Karpas-422 (cell line): ENCODE measurements around the gene B3GNT2. TPM values are rescaled to one million over a fixed set of nuclear protein-coding genes. Genes with fewer than 3 reads are reported as not detected.

Experiments
- DNase-seq: peaks from one replicate; pipeline ENCODE4 v3.0.0-alpha.2; 2015
- H2AFZ ChIP-seq: fragments of 200-600 bp; sonication (generic); 2 replicates; pipeline ENCODE4 v1.6.1; 2014; ENCODE audit warnings: antibody characterized with exemption, low read length, mixed read lengths
- H3K27ac ChIP-seq: fragments of 200-600 bp; sonication (generic); 2 replicates; pipeline ENCODE4 v1.5.1; 2014; ENCODE audit warnings: mild to moderate bottlenecking, low read length, moderate library complexity
- H3K27me3 ChIP-seq: fragments of 200-600 bp; sonication (generic); 2 replicates; pipeline ENCODE4 v1.6.1; 2014; ENCODE audit warnings: low read length, mixed read lengths
- H3K36me3 ChIP-seq: fragments of 200-600 bp; sonication (generic); 2 replicates; pipeline ENCODE4 v1.6.1; 2014; ENCODE audit warnings: low read length, mixed read lengths; ENCODE audit not compliant: insufficient read depth
- H3K4me1 ChIP-seq: fragments of 200-600 bp; sonication (generic); 2 replicates; pipeline ENCODE4 v1.6.1; 2014; ENCODE audit warnings: mild to moderate bottlenecking, low read length, mixed read lengths
- H3K4me2 ChIP-seq: fragments of 200-600 bp; sonication (generic); 2 replicates; pipeline ENCODE4 v1.6.1; 2014; ENCODE audit warnings: low read length, low read depth, mild to moderate bottlenecking; ENCODE audit not compliant: poor library complexity, severe bottlenecking
- H3K4me3 ChIP-seq: fragments of 200-600 bp; sonication (generic); 2 replicates; pipeline ENCODE4 v1.5.1; 2014; ENCODE audit warnings: mild to moderate bottlenecking, antibody characterized with exemption, low read length, mixed read lengths
- H3K79me2 ChIP-seq: fragments of 200-600 bp; sonication (generic); 2 replicates; pipeline ENCODE4 v1.6.1; 2014; ENCODE audit warnings: mild to moderate bottlenecking, low read length, mixed read lengths
- H3K9ac ChIP-seq: fragments of 200-600 bp; sonication (generic); 2 replicates; pipeline ENCODE4 v1.6.0; 2014; ENCODE audit warnings: low read length
- H3K9me2 ChIP-seq: fragments of 200-600 bp; sonication (generic), shearing (Covaris generic); replicated peaks from 2 replicates; pipeline ENCODE4 v1.6.0; 2014; ENCODE audit warnings: mild to moderate bottlenecking, low read length, moderate library complexity; ENCODE audit not compliant: insufficient read depth
- H3K9me3 ChIP-seq: fragments of 300-700, 200-600 bp; sonication (generic); 2 replicates; pipeline ENCODE4 v1.6.1; 2014; ENCODE audit warnings: low read length, mixed read lengths
- H4K20me1 ChIP-seq: fragments of 200-600 bp; sonication (generic); 2 replicates; pipeline ENCODE4 v1.6.1; 2014; ENCODE audit warnings: mild to moderate bottlenecking, antibody characterized with exemption, low read length, low read depth; ENCODE audit not compliant: insufficient read depth
- total RNA-seq: library from RNA; depleted of rRNA; stranded (reverse); fragments of >200 nt; shearing (Covaris generic); gene quantifications from 2 replicates; pipeline ENCODE4 v1.2.3, GENCODE V29; 2014; ENCODE audit warnings: low replicate concordance

B3GNT2 gene
- total RNA-seq, 1 experiment from 2014 or later: 26.9 TPM

DNA sequence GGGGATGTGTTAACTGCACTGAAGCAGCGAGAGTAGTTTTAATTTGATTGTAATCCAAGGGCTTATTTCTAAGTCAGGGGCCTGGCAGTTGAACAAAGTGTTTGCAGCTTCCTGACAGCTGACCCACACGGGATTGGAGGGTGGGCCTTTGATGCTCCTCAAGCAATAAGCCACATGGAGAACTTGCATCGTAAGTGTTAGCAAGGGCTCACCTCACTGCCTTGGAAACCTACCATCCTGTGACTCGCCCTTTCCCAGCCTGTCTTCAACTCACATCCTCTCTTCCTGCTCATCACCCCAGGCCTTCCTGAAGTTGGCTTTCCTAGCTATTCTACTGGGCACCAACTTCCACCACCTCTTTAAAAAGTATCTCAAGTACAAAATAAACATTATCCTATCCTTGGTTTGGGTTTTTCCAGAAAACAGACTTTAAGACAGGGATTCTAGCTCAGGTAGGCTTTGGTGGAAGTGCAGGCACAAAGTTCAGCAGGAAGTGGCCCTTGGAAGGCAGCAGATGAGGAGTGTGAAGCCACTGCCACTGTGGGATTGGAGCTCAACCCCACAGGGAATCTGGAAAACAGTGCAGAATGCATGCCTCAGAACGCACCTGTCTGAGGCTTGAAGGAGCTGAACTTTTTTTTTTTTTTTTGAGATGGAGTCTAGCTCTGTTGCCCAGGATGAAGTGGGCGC is 31.6 kb downstream of the B3GNT2 start:
- Histone ChIP-seq H3K27me3 (no peaks in the 10 kb centered on the region), H2AFZ (no peak overlapping the region), H3K9ac (no peak overlapping the region), H3K4me3 (no peak overlapping the region), H3K79me2 (peaks cover 8% of the 10 kb centered on the region), H3K4me1 (no peaks in the 10 kb centered on the region), H3K9me3 (no peaks in the 10 kb centered on the region), H3K36me3 (peaks cover 3% of the 10 kb centered on the region; the same call in 1 of the 2 replicates), H3K9me2 (no peaks in the 10 kb centered on the region), H3K4me2 (no peak overlapping the region), H3K27ac (no peak overlapping the region), H4K20me1 (0 out of 2 replicates have a peak, but pooled peaks cover 4% of the 10 kb centered on the region)
- no peak for DNase-seq

DNA sequence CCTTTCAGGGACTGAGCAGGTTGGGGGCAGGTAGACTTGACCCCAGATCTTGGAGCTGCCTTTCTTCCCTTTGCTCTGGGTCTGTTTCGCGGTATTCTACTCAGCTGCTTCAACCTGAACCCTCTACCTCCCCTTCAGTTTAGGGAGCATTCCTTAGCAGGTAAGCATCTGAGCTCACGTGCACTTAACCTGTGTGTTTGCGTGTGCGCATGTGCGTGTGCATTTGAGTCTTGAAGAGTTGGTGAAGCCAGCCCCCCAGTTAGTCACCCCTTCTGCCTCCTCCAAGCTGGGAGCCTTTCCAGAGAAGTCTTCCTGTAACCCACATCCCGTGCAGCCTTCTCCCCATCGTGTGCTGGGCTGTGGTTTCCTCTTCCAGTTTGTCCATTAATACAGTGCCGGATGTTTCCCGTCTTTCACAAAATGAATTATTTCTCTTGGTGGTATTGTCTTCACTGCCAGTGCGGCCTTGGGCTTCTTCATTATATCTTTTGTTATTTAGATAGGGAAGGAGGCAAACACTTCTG is 33.2 kb downstream of the B3GNT2 start:
- H2AFZ ChIP-seq: no peak overlapping the region
- no peak overlapping the region for H3K27ac ChIP-seq
- no peak overlapping the region for H3K4me3 ChIP-seq
- no peak overlapping the region for H3K4me2 ChIP-seq
- no peaks in the 10 kb centered on the region for H3K79me2 ChIP-seq
- no peaks in the 10 kb centered on the region for H3K36me3 ChIP-seq
- H4K20me1 ChIP-seq: 0 out of 2 replicates have a peak, but pooled peaks cover 4% of the 10 kb centered on the region
- H3K9me3 ChIP-seq: no peaks in the 10 kb centered on the region
- H3K4me1 ChIP-seq: no peaks in the 10 kb centered on the region
- H3K27me3 ChIP-seq: no peaks in the 10 kb centered on the region
- H3K9ac ChIP-seq: no peak overlapping the region
- H3K9me2 ChIP-seq: no peaks in the 10 kb centered on the region
- DNase-seq: no peak

DNA sequence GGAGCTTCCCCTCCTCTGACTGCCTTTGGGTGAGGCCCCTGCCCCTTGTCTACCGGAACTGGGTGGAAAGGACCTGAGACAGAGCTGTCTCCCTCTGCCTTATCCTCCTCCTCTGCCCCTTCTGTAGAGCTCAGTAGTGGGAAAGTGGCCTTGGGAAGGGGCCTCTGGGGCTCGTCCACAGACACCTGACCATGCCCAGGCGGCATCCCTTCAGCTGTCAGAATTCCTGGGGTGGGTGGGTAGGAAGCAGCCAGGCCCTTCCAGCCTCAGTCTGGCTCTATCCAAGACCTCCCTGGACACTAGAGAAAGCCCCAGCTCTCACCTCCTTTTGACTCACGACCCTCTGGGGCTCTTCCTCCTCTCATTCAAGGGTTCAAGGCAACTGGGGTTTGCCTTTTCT is 35.6 kb downstream of the B3GNT2 start:
- no peak overlapping the region for H3K27ac ChIP-seq
- no peak for DNase-seq

DNA sequence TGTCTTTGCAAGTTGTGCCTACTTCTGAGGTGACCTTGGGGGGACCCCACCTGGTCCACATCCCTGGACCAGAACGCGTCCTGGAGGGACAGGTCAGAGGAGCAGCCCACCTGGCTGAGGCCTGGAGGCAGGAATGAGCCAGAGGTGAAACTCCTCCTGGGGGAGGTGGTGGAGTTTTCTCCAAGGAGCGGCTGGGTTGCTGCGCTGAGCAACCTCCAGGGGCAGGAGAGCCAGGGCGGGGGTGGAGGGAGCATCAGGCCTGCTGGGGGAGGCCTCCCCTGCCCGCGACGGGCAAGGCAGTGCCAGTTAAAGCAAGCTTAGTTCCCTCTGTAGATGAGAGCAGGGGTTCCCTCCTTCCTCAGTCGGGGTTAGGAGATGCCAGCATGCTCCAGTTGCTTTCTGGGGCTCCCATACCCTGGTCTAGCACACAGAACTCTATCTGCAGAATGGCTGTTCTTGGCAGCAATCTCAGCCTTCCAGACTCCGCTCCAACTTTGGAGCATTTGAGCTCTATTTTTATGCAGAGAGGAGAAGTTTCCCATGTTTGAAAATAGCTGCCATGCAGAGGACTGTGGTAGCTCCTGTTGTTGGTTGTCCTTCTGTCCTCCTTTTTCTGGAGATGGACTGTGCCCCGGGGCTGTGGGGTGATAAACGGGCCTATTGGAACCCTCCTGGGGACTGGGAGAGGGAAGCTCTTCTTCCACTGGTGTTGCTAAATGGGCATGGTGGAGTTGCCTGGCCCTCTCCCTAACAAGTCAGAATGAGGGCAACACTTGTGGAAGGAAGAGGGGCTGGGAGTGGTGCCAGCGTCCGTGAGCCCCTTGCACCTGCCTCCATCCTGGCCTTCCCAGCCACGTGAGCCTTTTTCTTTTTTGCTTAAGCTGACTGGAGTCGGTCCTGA is 39.1 kb downstream of the B3GNT2 start:
- Histone ChIP-seq H4K20me1 (peaks cover 4% of the 10 kb centered on the region; the same call in 1 of the 2 replicates), H3K36me3 (no peaks in the 10 kb centered on the region), H3K9me3 (no peaks in the 10 kb centered on the region), H3K9me2 (no peaks in the 10 kb centered on the region), H3K27me3 (no peaks in the 10 kb centered on the region), H2AFZ (no peak overlapping the region), H3K4me2 (no peak overlapping the region), H3K4me3 (no peak overlapping the region), H3K79me2 (no peaks in the 10 kb centered on the region), H3K4me1 (no peaks in the 10 kb centered on the region), H3K9ac (no peak overlapping the region), H3K27ac (no peak overlapping the region)
- no peak for DNase-seq

More for the DNA sequence above, 35.6 kb downstream of the B3GNT2 start:
- Histone ChIP-seq H3K9me2 (no peaks in the 10 kb centered on the region), H3K4me1 (no peaks in the 10 kb centered on the region), H4K20me1 (peaks cover 4% of the 10 kb centered on the region; the same call in 1 of the 2 replicates), H3K36me3 (no peaks in the 10 kb centered on the region), H3K9me3 (no peaks in the 10 kb centered on the region), H3K4me2 (no peak overlapping the region), H2AFZ (no peak overlapping the region), H3K27me3 (no peaks in the 10 kb centered on the region), H3K79me2 (no peaks in the 10 kb centered on the region), H3K4me3 (no peak overlapping the region), H3K9ac (no peak overlapping the region)

DNA sequence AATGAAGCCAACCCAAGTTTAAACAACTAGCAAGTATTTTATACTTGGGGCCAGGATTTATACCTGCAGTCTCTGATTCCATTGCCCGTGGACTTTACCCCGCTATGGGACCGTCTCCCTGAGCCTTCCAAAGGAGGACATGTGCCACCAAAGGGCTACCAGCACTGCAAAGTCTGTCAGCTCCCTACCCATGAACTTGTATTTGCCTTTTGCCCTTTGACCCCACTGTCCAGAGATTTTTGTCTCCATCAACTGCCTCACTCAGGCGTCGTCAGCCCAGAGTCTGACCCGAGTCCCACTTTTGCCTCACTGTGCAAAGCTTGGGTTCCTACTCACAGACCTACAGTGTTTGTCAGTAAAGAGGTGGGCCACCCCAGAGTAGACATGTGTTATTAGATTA is 40.6 kb downstream of the B3GNT2 start:
- H3K9ac ChIP-seq: no peak overlapping the region
- H3K27me3 ChIP-seq: no peaks in the 10 kb centered on the region
- no peak overlapping the region for H3K4me2 ChIP-seq
- H3K9me3 ChIP-seq: no peaks in the 10 kb centered on the region
- H3K27ac ChIP-seq: no peak overlapping the region
- no peaks in the 10 kb centered on the region for H3K9me2 ChIP-seq
- no peak overlapping the region for H2AFZ ChIP-seq
- H3K4me3 ChIP-seq: no peak overlapping the region
- H3K36me3 ChIP-seq: no peaks in the 10 kb centered on the region
- no peaks in the 10 kb centered on the region for H3K79me2 ChIP-seq
- H4K20me1 ChIP-seq: peaks cover 2% of the 10 kb centered on the region; the same call in 1 of the 2 replicates
- H3K4me1 ChIP-seq: no peaks in the 10 kb centered on the region
- no peak for DNase-seq

DNA sequence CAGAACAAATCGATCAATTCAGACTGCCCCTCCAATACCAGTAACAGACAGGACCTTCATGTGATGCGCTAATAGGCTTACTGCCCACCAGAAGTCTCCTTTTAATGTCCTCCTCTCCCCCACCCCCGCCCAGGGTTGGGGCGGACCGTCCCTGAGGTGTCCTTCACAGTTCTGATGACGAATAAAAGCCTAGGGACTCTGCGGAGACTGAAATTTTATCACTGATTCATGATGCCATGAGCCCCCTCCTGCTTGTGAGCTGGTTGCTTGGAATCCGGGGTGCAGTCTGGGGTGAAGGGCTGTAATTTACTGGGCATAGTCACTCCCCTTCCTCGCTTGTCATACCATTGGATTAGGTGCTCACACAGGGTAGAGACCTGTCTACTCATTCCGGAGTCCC is 42.3 kb downstream of the B3GNT2 start:
- Histone ChIP-seq H2AFZ (no peak overlapping the region), H3K9me2 (no peaks in the 10 kb centered on the region), H3K27me3 (no peaks in the 10 kb centered on the region), H3K4me2 (no peak overlapping the region), H3K36me3 (no peaks in the 10 kb centered on the region), H3K9me3 (no peaks in the 10 kb centered on the region), H3K9ac (no peak overlapping the region), H3K27ac (no peak overlapping the region), H3K4me1 (no peaks in the 10 kb centered on the region), H4K20me1 (no peaks in the 10 kb centered on the region; the same call in 1 of the 2 replicates), H3K4me3 (no peak overlapping the region), H3K79me2 (no peaks in the 10 kb centered on the region)
- DNase-seq: no peak

DNA sequence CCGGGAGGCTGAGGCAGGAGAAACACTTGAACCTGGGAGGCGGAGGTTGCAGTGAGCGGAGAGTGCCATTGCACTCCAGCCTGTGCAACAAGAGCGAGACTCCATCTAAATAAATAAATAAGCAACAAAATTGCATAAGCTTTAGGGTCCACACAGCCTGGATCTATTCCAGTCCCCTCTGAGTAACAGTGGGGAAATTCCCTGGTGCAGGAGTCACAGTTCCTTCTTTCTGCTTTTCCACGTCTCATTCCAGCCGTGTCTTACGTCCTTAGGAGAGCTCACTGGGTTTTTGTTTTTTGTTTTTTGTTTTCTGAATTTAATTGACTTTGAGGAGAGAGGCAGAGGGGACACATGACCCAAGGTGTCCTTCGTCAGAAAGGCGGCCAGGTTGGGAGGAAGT is 44.6 kb downstream of the B3GNT2 start:
- H3K9me2 ChIP-seq: no peaks in the 10 kb centered on the region
- H3K9ac ChIP-seq: no peak overlapping the region
- no peak overlapping the region for H3K4me3 ChIP-seq
- no peaks in the 10 kb centered on the region for H3K4me1 ChIP-seq
- DNase-seq: no peak
- H3K79me2 ChIP-seq: no peaks in the 10 kb centered on the region
- no peaks in the 10 kb centered on the region for H3K36me3 ChIP-seq
- H3K27me3 ChIP-seq: no peaks in the 10 kb centered on the region
- H3K4me2 ChIP-seq: no peak overlapping the region
- no peak overlapping the region for H2AFZ ChIP-seq
- no peaks in the 10 kb centered on the region for H3K9me3 ChIP-seq
- H3K27ac ChIP-seq: no peak overlapping the region
- H4K20me1 ChIP-seq: no peaks in the 10 kb centered on the region; the same call in 1 of the 2 replicates

DNA sequence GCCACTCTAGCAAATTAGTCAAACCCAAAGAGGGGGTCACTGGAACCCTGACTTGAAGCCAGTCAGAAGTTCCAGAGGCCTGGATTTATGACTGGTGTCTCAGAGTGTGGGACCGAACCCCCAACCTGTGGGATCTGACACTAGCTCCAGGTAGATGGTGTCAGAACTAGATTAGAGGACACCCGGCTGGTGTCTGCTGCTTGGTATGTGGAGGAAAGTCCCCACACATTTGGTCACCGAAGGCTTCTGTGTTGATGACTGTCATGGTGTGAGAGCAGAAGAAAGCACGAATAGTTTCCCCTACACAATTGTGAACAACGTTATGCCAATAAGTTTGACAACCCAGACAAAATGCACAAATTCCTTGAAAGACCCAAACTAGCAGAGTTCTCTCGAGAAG is 48.1 kb downstream of the B3GNT2 start:
- Histone ChIP-seq H4K20me1 (no peaks in the 10 kb centered on the region), H3K27ac (no peak overlapping the region), H3K79me2 (no peaks in the 10 kb centered on the region), H3K36me3 (no peaks in the 10 kb centered on the region), H3K4me1 (no peaks in the 10 kb centered on the region), H3K4me2 (no peak overlapping the region), H3K27me3 (no peaks in the 10 kb centered on the region), H3K9me2 (no peaks in the 10 kb centered on the region), H3K4me3 (no peak overlapping the region), H3K9ac (no peak overlapping the region), H2AFZ (no peak overlapping the region), H3K9me3 (no peaks in the 10 kb centered on the region)
- no peak for DNase-seq
